ENCODE measurements around the gene LRMDA. TPM values are rescaled to one million over a fixed set of nuclear protein-coding genes. Genes with fewer than 3 reads are reported as not detected.
"Not testable (repeated sequence)": the region's sequence is repeated elsewhere in the genome, so short reads cannot be mapped to it uniquely, and the experiment has no call there.

Gene LRMDA
- total RNA-seq, 6 experiments from 2014 or later = 0.32 TPM; not detected in 5

DNA sequence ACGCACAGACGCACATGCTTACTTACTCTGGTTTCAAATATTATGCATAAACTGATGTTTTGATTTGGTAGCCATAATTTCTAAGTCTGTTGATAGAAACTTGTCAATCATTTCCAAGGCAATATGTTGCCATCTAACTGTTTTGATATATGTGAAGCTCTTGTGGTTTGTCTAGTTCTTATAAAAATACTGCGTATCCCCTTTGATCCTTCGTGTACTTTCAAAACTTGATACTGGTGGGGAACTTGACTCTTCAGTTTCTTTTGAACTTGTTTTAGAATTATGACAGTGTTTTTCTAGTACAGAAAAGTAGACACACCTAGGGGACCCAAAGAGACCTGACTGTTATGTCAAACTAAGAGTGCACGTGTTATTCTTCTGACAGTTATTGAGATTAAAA, 708.0 kb downstream of the LRMDA start:
- H3K27me3 Mint-ChIP-seq (ENCODE audit: insufficient read depth) = peaks cover 3% of the 10 kb centered on the region; the same call in 1 of the 2 replicates
- H3K27ac Mint-ChIP-seq = no peak overlapping the region
- DNase-seq = no peak
- H3K9me3 Mint-ChIP-seq = no peaks in the 10 kb centered on the region
- H3K4me1 Mint-ChIP-seq (ENCODE audit: low read depth) = no peaks in the 10 kb centered on the region
- no peak overlapping the region for H3K4me3 Mint-ChIP-seq
- H3K36me3 Mint-ChIP-seq (ENCODE audit: low read depth) = no peaks in the 10 kb centered on the region
- TF ChIP-seq, protein P1, sequence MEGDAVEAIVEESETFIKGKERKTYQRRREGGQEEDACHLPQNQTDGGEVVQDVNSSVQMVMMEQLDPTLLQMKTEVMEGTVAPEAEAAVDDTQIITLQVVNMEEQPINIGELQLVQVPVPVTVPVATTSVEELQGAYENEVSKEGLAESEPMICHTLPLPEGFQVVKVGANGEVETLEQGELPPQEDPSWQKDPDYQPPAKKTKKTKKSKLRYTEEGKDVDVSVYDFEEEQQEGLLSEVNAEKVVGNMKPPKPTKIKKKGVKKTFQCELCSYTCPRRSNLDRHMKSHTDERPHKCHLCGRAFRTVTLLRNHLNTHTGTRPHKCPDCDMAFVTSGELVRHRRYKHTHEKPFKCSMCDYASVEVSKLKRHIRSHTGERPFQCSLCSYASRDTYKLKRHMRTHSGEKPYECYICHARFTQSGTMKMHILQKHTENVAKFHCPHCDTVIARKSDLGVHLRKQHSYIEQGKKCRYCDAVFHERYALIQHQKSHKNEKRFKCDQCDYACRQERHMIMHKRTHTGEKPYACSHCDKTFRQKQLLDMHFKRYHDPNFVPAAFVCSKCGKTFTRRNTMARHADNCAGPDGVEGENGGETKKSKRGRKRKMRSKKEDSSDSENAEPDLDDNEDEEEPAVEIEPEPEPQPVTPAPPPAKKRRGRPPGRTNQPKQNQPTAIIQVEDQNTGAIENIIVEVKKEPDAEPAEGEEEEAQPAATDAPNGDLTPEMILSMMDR (IDR thresholded peaks at IDR 0.05) = no peak

GRCh38 chr10:76141376-76141775, 710.0 kb downstream of the LRMDA start:
- no peak overlapping the region for H3K27ac Mint-ChIP-seq

DNA sequence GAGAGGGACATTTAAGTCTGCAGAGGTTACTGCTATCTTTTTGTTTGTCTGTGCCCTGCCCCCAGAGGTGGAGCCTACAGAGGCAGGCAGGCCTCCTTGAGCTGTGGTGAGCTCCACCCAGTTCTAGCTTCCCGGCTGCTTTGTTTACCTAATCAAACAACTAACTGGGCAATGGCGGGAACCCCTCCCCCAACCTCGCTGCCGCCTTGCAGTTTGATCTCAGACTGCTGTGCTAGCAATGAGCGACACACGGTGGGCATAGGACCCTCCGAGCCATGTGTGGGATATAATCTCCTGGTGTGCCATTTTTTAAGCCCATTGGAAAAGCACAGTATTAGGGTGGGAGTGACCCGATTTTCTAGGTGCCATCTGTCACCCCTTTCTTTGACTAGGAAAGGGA, 716.8 kb downstream of the LRMDA start:
- DNase-seq; H3K27me3 Mint-ChIP-seq (ENCODE audit: insufficient read depth); H3K36me3 Mint-ChIP-seq (ENCODE audit: low read depth); H3K9me3 Mint-ChIP-seq; H3K4me3 Mint-ChIP-seq; H3K27ac Mint-ChIP-seq: not testable (repeated sequence)
- peaks cover 14% of the 10 kb centered on the region for H3K4me1 Mint-ChIP-seq (ENCODE audit: low read depth)

More at GRCh38 chr10:76141376-76141775, 710.0 kb downstream of the LRMDA start:
- H3K4me1 Mint-ChIP-seq (ENCODE audit: low read depth) = no peaks in the 10 kb centered on the region
- no peak for DNase-seq
- no peak overlapping the region for H3K4me3 Mint-ChIP-seq
- H3K27me3 Mint-ChIP-seq (ENCODE audit: insufficient read depth) = peaks cover 2% of the 10 kb centered on the region; the same call in 1 of the 2 replicates
- H3K9me3 Mint-ChIP-seq = no peaks in the 10 kb centered on the region; the same call in 1 of the 2 replicates
- TF ChIP-seq, protein P1 (IDR thresholded peaks at IDR 0.05) = no peak
- H3K36me3 Mint-ChIP-seq (ENCODE audit: low read depth) = no peaks in the 10 kb centered on the region

GRCh38 chr10:76149182-76149581, 717.8 kb downstream of the LRMDA start:
- TF ChIP-seq, protein P1 (IDR thresholded peaks at IDR 0.05) = no peak
- no peaks in the 10 kb centered on the region for H3K36me3 Mint-ChIP-seq (ENCODE audit: low read depth)
- H3K4me3 Mint-ChIP-seq = no peak overlapping the region
- peaks cover 14% of the 10 kb centered on the region for H3K4me1 Mint-ChIP-seq (ENCODE audit: low read depth)
- no peaks in the 10 kb centered on the region; the same call in 1 of the 2 replicates for H3K9me3 Mint-ChIP-seq
- H3K27ac Mint-ChIP-seq = no peak overlapping the region; the same call in 1 of the 2 replicates
- DNase-seq = peak; percentile 17
- H3K27me3 Mint-ChIP-seq (ENCODE audit: insufficient read depth) = peaks cover 9% of the 10 kb centered on the region

DNA sequence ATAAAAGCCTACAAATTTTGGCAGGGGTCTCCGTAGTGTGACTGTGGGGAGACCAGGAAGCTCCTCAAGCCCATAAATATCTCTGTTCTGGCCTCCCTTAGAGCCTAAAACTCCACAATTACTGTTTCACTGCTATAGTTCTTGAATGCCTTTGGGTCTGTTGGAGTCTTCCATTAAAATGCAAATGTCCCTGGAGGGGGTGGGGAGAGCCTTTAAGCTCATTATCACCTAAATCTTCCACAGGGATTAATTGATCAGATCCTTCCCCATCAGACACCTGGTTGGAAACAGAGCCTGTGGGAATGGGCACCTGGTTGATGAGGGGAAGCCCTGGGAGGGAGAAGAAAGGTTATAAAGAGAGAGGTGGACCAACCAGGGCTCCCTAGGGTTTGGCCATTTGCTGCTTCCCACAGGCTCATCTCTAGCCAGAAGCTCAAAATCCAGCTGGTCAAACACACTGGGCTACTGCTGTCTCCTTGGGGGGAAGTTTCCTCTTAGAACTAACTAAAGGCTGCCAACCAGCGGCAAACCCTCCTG, 718.2 kb downstream of the LRMDA start:
- Mint-ChIP-seq H3K36me3 (ENCODE audit: low read depth) (no peaks in the 10 kb centered on the region), H3K27me3 (ENCODE audit: insufficient read depth) (peaks cover 9% of the 10 kb centered on the region), H3K27ac (no peak overlapping the region), H3K4me1 (ENCODE audit: low read depth) (peaks cover 14% of the 10 kb centered on the region), H3K4me3 (no peak overlapping the region), H3K9me3 (no peaks in the 10 kb centered on the region; the same call in 1 of the 2 replicates)
- no peak for DNase-seq
- TF ChIP-seq, protein P1 (IDR thresholded peaks at IDR 0.05) = no peak

DNA sequence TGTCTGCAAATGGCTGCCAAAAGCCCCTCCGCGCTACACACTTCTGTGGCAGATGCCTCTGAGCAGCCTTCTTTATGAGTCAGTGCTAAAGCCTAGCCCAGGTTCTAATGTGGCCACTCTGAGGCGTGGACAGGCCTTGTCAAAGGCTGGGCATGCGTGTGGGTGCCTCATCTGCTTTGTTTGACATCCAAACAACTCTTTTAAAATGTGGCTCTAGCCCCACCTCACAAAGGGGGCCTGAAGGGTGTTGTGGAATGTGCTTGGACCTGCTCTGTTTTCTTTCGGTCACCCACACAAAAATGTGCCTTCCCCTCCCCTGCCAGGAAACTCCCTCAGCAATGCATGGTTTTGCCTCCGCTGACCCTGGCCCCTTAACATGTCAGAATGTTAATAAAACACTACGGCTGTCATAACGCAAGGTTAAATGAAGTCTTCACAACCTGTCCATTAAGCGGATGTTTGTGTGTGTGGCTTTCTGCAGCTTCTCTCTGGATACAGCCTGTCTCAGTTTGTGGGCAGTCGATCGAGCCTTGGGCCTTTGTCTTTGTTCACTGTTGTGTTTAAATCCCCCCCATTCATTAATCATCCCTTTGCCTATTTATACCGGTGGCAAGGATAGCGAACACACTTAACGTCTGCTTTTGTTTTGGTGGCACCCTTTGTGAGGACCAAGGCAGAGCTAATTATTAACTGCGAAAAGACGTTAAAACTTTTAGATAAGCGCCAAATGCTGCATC, 718.9 kb downstream of the LRMDA start:
- H3K4me3 Mint-ChIP-seq = no peak overlapping the region
- peaks cover 14% of the 10 kb centered on the region for H3K27me3 Mint-ChIP-seq (ENCODE audit: insufficient read depth)
- H3K9me3 Mint-ChIP-seq = no peaks in the 10 kb centered on the region; the same call in 1 of the 2 replicates
- no peak overlapping the region; the same call in 1 of the 2 replicates for H3K27ac Mint-ChIP-seq
- no peaks in the 10 kb centered on the region for H3K36me3 Mint-ChIP-seq (ENCODE audit: low read depth)
- no peak for DNase-seq
- H3K4me1 Mint-ChIP-seq (ENCODE audit: low read depth) = peaks cover 14% of the 10 kb centered on the region
- TF ChIP-seq, protein P1 (IDR thresholded peaks at IDR 0.05) = no peak
